ENCODE results near the gene WDR81.

WDR81 gene

GRCh38 chr17:1785930-1786329, 61.4 kb downstream of the WDR81 start:
- no peak for DNase-seq

DNA sequence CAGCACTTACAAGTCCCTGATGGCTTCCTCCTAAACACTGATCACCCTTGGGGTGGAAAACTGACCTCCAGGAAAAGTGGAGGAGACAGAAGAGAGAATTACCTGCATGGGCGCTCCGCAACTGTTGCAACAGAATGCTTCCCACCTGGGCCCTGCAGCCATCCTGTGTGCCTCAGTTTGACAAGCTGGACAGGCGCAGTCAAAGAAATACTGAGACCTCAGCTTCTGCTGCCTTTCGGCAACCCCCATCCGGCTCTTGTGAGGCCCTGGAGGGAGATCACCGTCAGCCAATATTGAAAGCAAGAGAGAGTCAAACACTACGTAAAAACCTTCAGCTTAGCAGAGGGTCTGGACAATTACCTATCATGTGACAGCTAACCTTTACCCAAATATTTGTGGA, 62.2 kb downstream of the WDR81 start:
- no peak for DNase-seq

DNA sequence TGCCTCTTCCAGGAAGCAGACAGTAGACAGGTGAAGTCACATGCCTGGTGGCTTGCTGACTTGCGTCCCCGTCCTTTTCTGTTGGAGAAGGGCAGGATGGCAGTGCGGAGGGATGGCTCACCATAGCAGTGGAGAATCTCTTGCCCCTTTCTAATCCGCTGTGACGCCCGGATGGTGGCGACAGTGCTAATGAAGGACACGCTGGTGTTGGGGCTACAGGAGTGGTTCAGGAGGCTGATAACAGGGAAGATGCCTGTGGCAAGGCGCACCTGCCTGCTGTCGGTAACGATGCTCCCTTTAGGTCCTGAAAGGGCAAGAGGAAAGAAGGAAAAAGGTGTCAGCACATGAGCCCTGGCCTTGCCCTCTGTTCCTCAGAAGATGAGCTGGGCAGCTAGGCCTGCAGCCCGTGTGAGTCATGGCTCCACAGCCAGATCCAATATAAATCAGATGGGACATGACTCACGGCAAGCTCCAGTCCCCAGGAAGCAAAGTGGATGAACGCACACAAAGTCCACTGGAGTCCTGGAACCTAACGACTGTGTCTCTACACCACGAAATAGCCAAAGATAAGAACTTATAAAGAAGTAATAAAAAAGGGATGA, 62.9 kb downstream of the WDR81 start:
- no peak for DNase-seq
